Renal cortical epithelial cell (primary cell): Measurements from ENCODE around the gene CDKAL1. TPM values are rescaled to one million over a fixed set of nuclear protein-coding genes. Genes with fewer than 3 reads are reported as not detected.
A peak's percentile ranks its signal among the peaks of the same experiment; 100 is the strongest.
"Not testable (repeated sequence)": the region's sequence is repeated elsewhere in the genome, so short reads cannot be mapped to it uniquely, and the experiment has no call there.

Source experiments
- DNase-seq: peaks from one replicate; pipeline ENCODE4 v3.0.0-alpha.2; 2011; ENCODE audit warnings: low read depth
- total RNA-seq: library from RNA; depleted of rRNA; stranded (reverse); fragments of >200 nt; gene quantifications from 2 replicates; pipeline ENCODE4 v1.2.3, GENCODE V29; 2014

CDKAL1 gene
- total RNA-seq, 1 donor from 2014 or later = 28.3 TPM

- DNase-seq = no peak
Measured at GRCh38 chr6:20922743-20923142, 388.5 kb downstream of the CDKAL1 start.

- DNase-seq = not testable (repeated sequence)
Measured at GRCh38 chr6:20924094-20924493, 389.8 kb downstream of the CDKAL1 start.

- peak; percentile 82 for DNase-seq
Measured at GRCh38 chr6:20924911-20925543, 390.8 kb downstream of the CDKAL1 start.

- peak; percentile 31 for DNase-seq
Measured at GRCh38 chr6:20927130-20927860, 393.0 kb downstream of the CDKAL1 start.

GRCh38 chr6:20929283-20929682 is 395.0 kb downstream of the CDKAL1 start:
- DNase-seq = no peak

GRCh38 chr6:20931093-20931492 is 396.8 kb downstream of the CDKAL1 start:
- no peak for DNase-seq

GRCh38 chr6:20931772-20932171 is 397.5 kb downstream of the CDKAL1 start:
- no peak for DNase-seq

GRCh38 chr6:20932284-20932683 is 398.0 kb downstream of the CDKAL1 start:
- DNase-seq = peak; percentile 63

GRCh38 chr6:20933057-20933788 is 399.0 kb downstream of the CDKAL1 start:
- peak; percentile 47 for DNase-seq

- DNase-seq = no peak
Measured at GRCh38 chr6:20936949-20937348, 402.7 kb downstream of the CDKAL1 start.

- peak; percentile 64 for DNase-seq
Measured at GRCh38 chr6:20939161-20939775, 405.0 kb downstream of the CDKAL1 start.

- no peak for DNase-seq
Measured at GRCh38 chr6:20943040-20943627, 408.9 kb downstream of the CDKAL1 start.

- no peak for DNase-seq
Measured at GRCh38 chr6:20943922-20944321, 409.7 kb downstream of the CDKAL1 start.

- DNase-seq = peak; percentile 77
Measured at GRCh38 chr6:20946022-20946421, 411.8 kb downstream of the CDKAL1 start.

- no peak for DNase-seq
Measured at GRCh38 chr6:20946890-20947289, 412.6 kb downstream of the CDKAL1 start.

GRCh38 chr6:20947977-20948376 is 413.7 kb downstream of the CDKAL1 start:
- no peak for DNase-seq

- no peak for DNase-seq
Measured at GRCh38 chr6:20948556-20948955, 414.3 kb downstream of the CDKAL1 start.

- DNase-seq = no peak
Measured at GRCh38 chr6:20949138-20949537, 414.9 kb downstream of the CDKAL1 start.

GRCh38 chr6:20952699-20953474 is 418.6 kb downstream of the CDKAL1 start:
- DNase-seq = peak; percentile 95

- DNase-seq = peak; percentile 63
Measured at GRCh38 chr6:20954315-20954714, 420.1 kb downstream of the CDKAL1 start.

- no peak for DNase-seq
Measured at GRCh38 chr6:20955131-20955530, 420.9 kb downstream of the CDKAL1 start.
